GM21786 (cell line): ENCODE measurements around the gene CCL4.
"Not testable (repeated sequence)": the region's sequence is repeated elsewhere in the genome, so short reads cannot be mapped to it uniquely, and the experiment has no call there.

Experiments
- ATAC-seq: cut with Tn5 transposase; IDR thresholded peaks from one replicate; pipeline ENCODE4 v1.9.1; 2021; ENCODE audit not compliant: unreplicated experiment

CCL4 gene

GRCh38 chr17:36087897-36088572 lies 15.6 kb upstream of the CCL4 start:
- not testable (repeated sequence) for ATAC-seq

- no peak for ATAC-seq
Measured at GRCh38 chr17:36088670-36089338, 14.8 kb upstream of the CCL4 start.

DNA sequence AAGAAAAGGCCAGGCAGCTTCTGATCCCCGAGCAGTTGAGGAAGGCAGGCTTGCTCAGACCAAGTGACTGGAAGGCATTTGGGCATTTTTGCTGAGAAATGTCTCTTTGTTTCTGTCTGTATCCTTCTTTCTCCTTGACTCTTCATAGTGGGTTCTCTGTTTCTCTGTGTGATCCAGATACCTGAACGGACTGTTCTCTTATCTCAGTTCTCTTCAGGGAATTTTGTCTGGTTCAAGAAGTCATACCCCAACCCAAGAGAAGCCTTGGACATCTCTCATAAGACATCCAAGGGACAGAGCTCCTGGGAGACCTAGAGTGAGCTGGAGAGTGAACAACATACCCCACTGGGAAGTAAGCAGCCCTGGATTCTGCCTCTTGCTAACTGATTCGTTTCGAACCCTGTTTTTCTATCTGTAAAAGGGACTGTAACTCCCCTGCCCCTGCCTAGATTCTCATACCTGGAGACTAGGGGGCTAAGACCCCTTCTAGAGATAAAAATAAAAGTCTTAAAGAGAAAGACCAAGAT lies 14.2 kb upstream of the CCL4 start:
- ATAC-seq, result no peak

- peak; percentile 65 for ATAC-seq
Measured at GRCh38 chr17:36089888-36090836, 13.5 kb upstream of the CCL4 start, which contains the start of gene CCL3. Gene CCL3, minus strand, starts transcription at chr17:36090143. Its CDS starts 85 bp downstream, at chr17:36090058.

GRCh38 chr17:36092230-36092629 lies 11.4 kb upstream of the CCL4 start:
- ATAC-seq, result no peak

- ATAC-seq, result not testable (repeated sequence)
Measured at GRCh38 chr17:36092715-36093114, 10.9 kb upstream of the CCL4 start.

DNA sequence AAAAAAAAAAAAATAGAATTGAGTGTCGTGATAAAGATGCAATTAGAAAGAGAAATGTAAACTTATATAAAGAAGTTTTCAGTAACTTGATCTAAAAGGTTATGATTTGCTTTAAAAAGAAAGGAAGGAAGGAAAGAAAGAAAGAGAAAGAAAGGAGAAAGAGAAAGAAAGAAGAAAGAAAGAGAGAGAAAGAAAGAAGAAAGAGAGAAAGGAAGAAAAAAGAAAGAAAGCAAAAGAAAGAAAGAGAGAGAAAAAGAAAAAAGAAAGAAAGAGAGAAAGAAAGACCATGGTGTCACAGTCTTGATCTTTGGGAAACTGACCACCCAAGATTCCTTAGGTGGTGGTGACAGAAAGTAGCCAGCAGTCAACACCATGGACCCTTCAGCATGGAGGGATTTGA lies 9.4 kb upstream of the CCL4 start:
- ATAC-seq, result no peak

DNA sequence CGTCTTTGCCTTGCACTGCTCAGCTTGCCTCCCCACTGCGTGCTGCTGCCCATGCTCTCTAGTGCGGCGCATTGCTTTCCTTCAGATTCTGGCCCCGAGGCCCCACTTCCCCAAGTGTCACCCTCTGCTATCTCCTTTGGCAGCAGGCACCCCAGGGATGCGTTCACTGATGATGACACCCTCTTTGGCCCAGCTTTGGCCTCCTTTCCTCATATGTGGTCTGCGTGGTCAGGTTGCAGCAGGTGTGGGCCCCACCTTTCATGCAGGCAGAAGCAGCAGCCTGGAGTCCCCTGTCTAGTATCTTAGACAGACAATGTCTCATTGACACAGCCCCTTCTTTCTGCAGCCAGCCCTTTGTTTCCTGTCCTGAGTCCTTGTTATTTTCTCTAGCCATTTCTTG lies 8.9 kb upstream of the CCL4 start:
- ATAC-seq, result no peak

- ATAC-seq, result no peak
Measured at GRCh38 chr17:36095992-36096391, 7.6 kb upstream of the CCL4 start.

DNA sequence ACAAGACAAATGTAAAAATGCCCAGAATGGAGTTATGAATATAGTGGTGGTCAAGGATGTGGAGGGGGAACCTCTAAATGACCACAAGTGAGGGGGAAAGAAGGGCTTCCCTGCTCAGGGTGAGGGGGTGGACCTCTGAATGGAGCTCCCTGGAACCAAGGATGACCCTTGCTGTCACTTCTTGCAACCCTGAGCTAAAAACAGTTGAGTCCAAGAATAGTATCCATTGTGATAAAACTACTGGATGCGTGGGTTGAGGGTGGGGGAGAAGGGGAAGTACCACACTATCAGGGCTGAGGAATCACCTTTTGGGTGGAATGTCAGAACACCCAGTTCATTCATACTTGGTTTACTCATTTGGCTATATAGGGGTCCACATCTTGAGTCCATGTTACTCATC lies 4.6 kb upstream of the CCL4 start:
- not testable (repeated sequence) for ATAC-seq

- ATAC-seq, result not testable (repeated sequence)
Measured at GRCh38 chr17:36104246-36104645, 619 bp downstream of the CCL4 start.

GRCh38 chr17:36104701-36105181 lies 1.1 kb downstream of the CCL4 start:
- ATAC-seq, result no peak

- ATAC-seq, result no peak
Measured at GRCh38 chr17:36105781-36106492, 2.3 kb downstream of the CCL4 start.

DNA sequence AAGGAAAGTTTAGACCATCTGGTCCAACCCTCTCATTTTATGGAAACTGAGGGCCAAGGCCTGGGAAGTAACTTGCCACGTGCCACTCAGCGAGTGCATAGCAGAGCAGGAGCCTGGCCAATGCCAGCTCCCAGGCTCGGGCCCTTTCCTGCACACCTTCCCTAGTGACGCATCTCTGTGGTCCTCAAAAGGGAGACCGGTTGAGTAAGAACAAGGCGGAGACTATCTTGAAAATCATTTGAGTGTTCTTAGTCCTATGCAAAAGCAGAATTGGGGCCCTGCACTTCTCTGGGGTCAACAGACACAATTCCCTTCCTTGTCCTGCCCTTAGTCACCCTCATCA lies 2.8 kb downstream of the CCL4 start:
- no peak for ATAC-seq

GRCh38 chr17:36107660-36108059 lies 4.0 kb downstream of the CCL4 start:
- ATAC-seq, result no peak

DNA sequence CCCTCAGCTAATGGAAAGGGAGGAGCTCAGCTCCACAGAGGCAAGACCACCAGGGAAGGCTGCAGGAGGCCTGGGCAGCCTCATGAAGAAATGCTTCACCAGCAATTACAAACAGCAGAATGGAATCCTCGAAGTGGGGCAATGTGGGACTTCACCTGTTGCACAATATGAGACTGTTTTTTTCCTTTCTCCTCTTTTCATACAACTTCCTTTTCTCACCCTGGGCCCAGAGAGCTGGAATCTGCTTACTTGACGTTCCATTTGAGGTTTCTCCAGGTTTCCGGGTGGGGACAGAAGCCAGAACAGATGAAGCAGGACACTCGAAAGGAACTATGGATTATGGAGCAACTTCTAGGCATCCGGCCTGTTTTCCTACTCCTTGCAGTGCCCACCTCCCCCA lies 4.6 kb downstream of the CCL4 start:
- ATAC-seq, result not testable (repeated sequence)

DNA sequence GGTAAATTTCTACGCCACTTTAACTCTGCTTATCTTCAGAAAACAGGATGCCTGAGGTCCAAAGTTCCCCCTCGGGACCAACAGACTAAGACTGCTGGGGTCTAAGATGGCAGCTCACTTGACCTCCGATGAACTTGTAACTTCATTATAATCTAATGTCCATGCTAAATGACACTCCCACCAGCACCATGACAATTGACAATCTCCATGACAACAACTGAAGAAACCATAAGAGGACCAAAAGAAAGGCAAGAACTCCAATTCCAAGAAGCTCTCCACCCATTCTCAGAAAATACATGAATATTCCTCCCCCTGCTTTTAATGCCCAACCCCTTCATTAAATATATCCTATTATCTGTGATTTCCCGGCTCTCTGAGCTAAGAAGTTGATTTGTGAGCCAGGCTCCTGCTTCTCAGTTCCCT lies 7.5 kb downstream of the CCL4 start:
- no peak for ATAC-seq

DNA sequence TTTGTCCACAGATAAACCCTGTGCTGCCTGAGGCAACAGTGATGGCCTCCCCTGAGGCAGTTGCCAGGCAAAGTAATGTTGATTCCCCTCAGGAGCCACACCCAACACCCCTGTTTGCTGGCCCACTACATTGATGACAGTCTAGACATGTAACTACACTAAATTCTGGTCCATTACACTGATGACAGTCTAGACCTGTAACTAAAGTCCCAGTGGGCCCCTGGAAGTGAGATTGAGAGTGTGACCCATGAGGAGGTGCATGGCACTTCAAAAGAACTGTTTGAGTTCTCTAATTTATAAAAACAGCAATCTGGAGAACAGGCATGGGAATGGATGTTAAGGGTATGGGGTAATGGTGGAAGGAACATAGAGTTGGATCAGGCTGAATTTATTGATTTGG lies 8.9 kb downstream of the CCL4 start:
- no peak for ATAC-seq

DNA sequence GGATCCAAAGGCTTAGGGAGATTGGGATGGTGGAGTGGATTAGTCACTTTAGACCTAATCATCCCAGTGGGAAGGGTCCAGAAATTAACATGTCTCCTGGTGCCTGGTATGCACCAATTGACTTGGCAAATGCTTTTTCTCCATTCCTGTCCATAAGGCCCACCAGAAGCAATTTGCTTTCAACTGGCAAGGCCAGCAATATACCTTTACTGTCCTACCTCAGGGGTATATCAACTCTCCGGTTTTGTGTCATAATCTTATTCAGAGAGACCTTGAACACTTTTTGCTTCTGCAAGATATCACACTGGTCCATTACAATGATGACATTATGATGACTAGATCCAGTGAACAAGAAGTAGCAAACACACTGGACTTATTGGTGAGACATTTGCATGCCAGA lies 9.5 kb downstream of the CCL4 start:
- ATAC-seq, result not testable (repeated sequence)

GRCh38 chr17:36114971-36115648 lies 11.5 kb downstream of the CCL4 start:
- ATAC-seq, result not testable (repeated sequence)
